Thyroid gland (tissue), 4 donors: ENCODE data around the gene AIFM1. TPM values are rescaled to one million over a fixed set of nuclear protein-coding genes. Genes with fewer than 3 reads are reported as not detected.

Experiments
- DNase-seq, 2 donors: peaks; one replicate each; pipeline ENCODE4 v3.0.0-alpha.2; 2019
- H3K27ac ChIP-seq, 3 donors: fragments of 200-600 bp; sonication (generic); 1 replicate in 2 of 3; 2 replicates in 1 of 3; pipeline ENCODE4 v1.5.1; 2016 to 2019; ENCODE audit warnings: mild to moderate bottlenecking in 1 of 3, moderate library complexity in 1 of 3
- H3K27me3 ChIP-seq: fragments of 200-600 bp; sonication (generic); one replicate; pipeline ENCODE4 v1.5.1; 2019
- H3K36me3 ChIP-seq, 2 donors: fragments of 200-600 bp; sonication (generic); one replicate each; pipeline ENCODE4 v1.5.1; 2016 to 2019
- H3K4me1 ChIP-seq, 2 donors: fragments of 200-600 bp; sonication (generic); one replicate each; pipeline ENCODE4 v1.5.1; 2017 to 2019
- H3K4me3 ChIP-seq, 3 donors: fragments of 200-600 bp; sonication (generic); replicated peaks in 1 of 3; 1 replicate in 2 of 3; 2 replicates in 1 of 3; pipeline ENCODE4 v1.5.1; 2016; ENCODE audit warnings: mild to moderate bottlenecking in 1 of 3
- H3K9me3 ChIP-seq: fragments of 200-600 bp; sonication (generic); one replicate; pipeline ENCODE4 v1.5.1; 2017
- CTCF ChIP-seq, 6 experiments: fragments of 200-600 bp in 3 of 6; fragments of 450-650 bp in 3 of 6; sonication (generic) in 3 of 6; IDR thresholded peaks; one replicate each; pipeline ENCODE4 v1.5.1; 2016 to 2019; ENCODE audit warnings: antibody characterized with exemption in 6 of 6, mild to moderate bottlenecking in 2 of 6, inconsistent platforms in 1 of 6, moderate library complexity in 1 of 6
- POLR2A ChIP-seq, 2 donors: fragments of 450-650 bp; IDR thresholded peaks; one replicate each; pipeline ENCODE4 v1.6.1; 2017; ENCODE audit warnings: antibody characterized with exemption in 2 of 2, mild to moderate bottlenecking in 2 of 2, moderate library complexity in 1 of 2
- WGBS, 2 donors: methylation state at CpG; one replicate each; pipeline ENCODE4 v1.1.5; 2017; 5-methylcytosine and 5-hydroxymethylcytosine counted together
- intact Hi-C: fragments of 100-400 bp; cut with DNase I; formaldehyde crosslinking; loops from one replicate; pipeline ENCODE4 v1.15.1; 2023
- total RNA-seq, 4 donors: library from RNA; depleted of rRNA; stranded (reverse); fragments of >200 nt; gene quantifications; one replicate each; pipeline ENCODE4 v1.2.3, GENCODE V29; 2016

AIFM1 gene
- total RNA-seq, 4 donors from 2014 or later = 13.3 to 21.1 (median 17.3) TPM

DNA sequence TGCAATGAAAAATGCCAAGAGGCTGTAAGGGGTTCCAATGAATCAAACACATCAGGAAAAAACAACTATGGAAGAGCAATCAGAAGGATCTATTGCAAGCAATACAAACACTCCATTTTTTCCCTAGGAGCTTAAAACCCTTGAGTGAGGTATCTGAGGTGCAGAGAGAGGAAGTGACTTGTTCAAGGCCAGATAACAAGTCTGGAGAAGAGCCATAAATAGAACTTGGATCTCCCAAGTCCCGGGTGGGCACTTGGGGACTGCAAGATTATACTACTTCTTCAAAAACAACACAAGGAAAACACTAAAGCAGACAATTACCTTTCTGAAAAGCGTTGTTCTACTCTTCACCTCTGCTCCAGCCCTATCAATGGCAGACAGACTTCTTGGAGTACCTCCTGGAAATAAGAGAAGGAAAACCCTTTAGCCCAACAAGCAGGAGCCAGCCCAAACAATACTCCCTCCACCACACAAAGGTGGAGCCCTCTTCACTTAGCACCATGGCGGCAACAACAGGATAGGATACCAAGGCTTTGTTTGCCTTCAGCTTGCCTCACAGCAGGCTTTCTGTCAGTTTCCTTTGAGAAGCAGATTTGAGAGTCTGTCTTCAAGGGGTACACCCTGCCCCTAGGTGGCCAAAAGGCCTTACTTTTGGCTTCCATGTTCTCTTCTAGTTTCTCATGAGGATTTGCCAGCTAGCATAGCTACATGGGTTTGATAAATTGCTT, 26.0 kb downstream of the AIFM1 start:
- WGBS, 2 donors = 39 to 74% methylated on average over 3 of the region's 3 CpGs
- Histone ChIP-seq H3K27me3 (no peaks in the 10 kb centered on the region), H3K4me1 (no peaks in the 10 kb centered on the region), H3K36me3 (peaks cover 4 to 13% of the 10 kb centered on the region in 2 donors), H3K27ac (no peak overlapping the region), H3K4me3 (no peak overlapping the region), H3K9me3 (no peaks in the 10 kb centered on the region)
- DNase-seq = no peak
- intact Hi-C loops = no loop called here
- TF ChIP-seq CTCF (IDR thresholded peaks at IDR 0.05) (no peak), POLR2A (IDR thresholded peaks at IDR 0.05) (no peak)

DNA sequence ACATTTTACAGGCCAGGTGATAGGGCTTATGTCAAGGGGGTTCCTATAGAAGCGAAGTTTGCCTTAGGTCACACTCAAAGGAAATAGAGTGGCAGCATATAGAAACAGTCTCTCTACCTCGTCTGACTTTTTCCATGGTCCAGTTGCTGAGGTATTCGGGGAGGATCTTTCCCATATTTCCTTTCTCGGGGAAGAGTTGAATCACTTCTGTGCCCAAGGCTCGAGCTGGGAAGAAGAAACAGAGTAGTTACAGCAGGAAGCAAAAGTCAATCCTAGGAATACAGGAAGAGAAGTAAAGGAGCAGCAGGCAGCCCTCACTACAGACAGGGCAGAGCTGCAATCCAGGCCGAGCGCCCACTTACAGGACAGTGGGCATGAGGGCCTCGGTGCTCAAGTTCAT, 28.7 kb downstream of the AIFM1 start:
- Histone ChIP-seq H3K27me3 (no peaks in the 10 kb centered on the region), H3K36me3 (peaks cover 2 to 13% of the 10 kb centered on the region in 2 donors), H3K27ac (no peak overlapping the region), H3K4me1 (no peaks in the 10 kb centered on the region), H3K4me3 (no peak overlapping the region), H3K9me3 (no peaks in the 10 kb centered on the region)
- no peak for DNase-seq
- WGBS, 2 donors = 85% methylated on average over 8 of the region's 8 CpGs
- intact Hi-C loops = no loop called here
- TF ChIP-seq POLR2A (IDR thresholded peaks at IDR 0.05) (no peak), CTCF (IDR thresholded peaks at IDR 0.05) (no peak)

DNA sequence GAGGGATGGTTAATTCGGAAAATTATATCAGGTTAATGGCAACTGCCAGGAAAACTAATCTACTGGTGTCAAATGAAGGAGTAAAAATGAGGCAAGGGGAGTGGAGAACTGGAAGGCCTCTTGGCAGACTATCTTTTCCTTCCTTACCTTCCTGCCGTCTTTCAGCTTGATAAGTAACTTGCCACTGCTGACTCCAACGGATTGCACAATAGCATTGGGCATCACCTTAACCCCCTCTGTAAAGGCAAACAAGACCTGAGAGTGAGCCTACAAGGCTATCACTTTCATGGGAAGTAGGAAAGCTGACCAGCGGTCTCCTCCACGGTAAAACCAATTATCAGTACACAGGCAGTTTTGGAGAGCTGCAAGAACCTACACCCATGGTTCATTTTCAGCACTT, 29.1 kb downstream of the AIFM1 start:
- H3K27ac ChIP-seq = no peak overlapping the region

DNA sequence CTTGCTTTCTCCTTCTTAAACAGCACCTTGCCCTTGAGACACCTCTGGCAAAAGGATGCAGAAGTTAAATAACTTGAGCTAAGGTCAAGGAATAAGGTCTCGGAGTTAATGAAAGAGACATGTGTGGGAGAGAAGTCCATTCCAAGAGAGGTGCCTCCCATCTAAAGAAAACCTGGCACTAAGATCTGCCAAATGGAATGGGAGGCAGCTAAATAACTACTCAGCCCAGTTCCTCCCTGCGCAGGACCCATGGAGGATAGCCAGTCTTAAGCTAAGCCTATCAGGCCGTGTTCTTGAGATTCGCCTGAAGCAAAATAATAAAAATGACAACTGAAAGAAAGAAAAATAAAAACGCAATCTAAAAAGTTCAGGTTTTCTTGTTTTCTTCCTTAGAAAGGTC, 34.7 kb downstream of the AIFM1 start:
- Histone ChIP-seq H3K4me1 (no peaks in the 10 kb centered on the region), H3K27me3 (no peaks in the 10 kb centered on the region), H3K4me3 (no peak overlapping the region), H3K9me3 (no peaks in the 10 kb centered on the region), H3K27ac (no peak overlapping the region), H3K36me3 (peaks cover 0 to 8% of the 10 kb centered on the region in 2 donors)
- TF ChIP-seq CTCF (IDR thresholded peaks at IDR 0.05) (no peak), POLR2A (IDR thresholded peaks at IDR 0.05) (no peak)
- 96 to 100% methylated on average over 5 of the region's 5 CpGs for WGBS, 2 donors
- intact Hi-C loops = no loop called here
- DNase-seq = no peak

More for the DNA sequence above, 29.1 kb downstream of the AIFM1 start:
- H3K4me3 ChIP-seq = no peak overlapping the region
- H3K36me3 ChIP-seq = peaks cover 0 to 13% of the 10 kb centered on the region in 2 donors
- H3K27me3 ChIP-seq = no peaks in the 10 kb centered on the region
- DNase-seq = no peak
- no peak for TF ChIP-seq POLR2A (IDR thresholded peaks at IDR 0.05)
- TF ChIP-seq CTCF (IDR thresholded peaks at IDR 0.05) = no peak
- H3K4me1 ChIP-seq = no peaks in the 10 kb centered on the region
- intact Hi-C loops = no loop called here
- WGBS, 2 donors = 82 to 88% methylated on average over 3 to 5 of the region's 5 CpGs
- no peaks in the 10 kb centered on the region for H3K9me3 ChIP-seq

GRCh38 chrX:130125091-130125874, 40.4 kb downstream of the AIFM1 start:
- TF ChIP-seq CTCF (IDR thresholded peaks at IDR 0.05) (no peak), POLR2A (IDR thresholded peaks at IDR 0.05) (no peak)
- Histone ChIP-seq H3K36me3 (no peaks in the 10 kb centered on the region), H3K27me3 (no peaks in the 10 kb centered on the region), H3K9me3 (no peaks in the 10 kb centered on the region), H3K4me1 (peaks cover 0 to 5% of the 10 kb centered on the region in 2 donors), H3K4me3 (no peak overlapping the region), H3K27ac (peak overlapping the region in 1 of 3 donors; percentile 5)
- intact Hi-C loops = no loop called here
- WGBS, 2 donors = 85 to 95% methylated on average over 8 to 13 of the region's 13 CpGs
- no peak for DNase-seq
